VCaP (cell line): ENCODE results near the gene CTIF.

ENCODE experiments used
- H3K27ac ChIP-seq: fragments of 450-650 bp; 2 replicates; pipeline ENCODE4 v1.5.1; 2017
- TF ChIP-seq, protein P1 (sequence below): fragments of 450-650 bp; conservative IDR thresholded peaks from 2 replicates; pipeline ENCODE4 v1.5.1; 2017; ENCODE audit warnings: mild to moderate bottlenecking, moderate library complexity

The CTIF gene

DNA sequence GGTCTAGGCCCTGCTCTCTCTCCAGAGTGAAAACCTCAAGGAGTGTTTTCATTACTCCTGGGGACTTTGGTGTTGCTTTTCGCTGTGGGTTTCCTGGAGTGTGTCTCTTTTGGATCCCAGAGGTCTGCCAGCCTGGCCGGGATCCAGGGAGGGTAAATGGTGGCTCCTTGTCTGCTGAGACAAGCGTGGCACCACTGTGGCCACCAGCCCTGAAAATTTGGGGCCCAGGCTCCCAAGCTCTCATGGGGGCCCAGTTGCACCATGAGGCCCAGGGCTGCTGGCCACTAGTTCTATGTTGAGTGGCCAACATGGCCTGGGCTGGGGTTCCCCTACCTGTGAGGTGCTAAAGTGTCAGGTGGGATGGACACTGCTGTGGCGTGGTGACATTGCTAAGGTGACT is 144.8 kb downstream of the CTIF start:
- no peak overlapping the region for H3K27ac ChIP-seq
- TF ChIP-seq, protein P1, sequence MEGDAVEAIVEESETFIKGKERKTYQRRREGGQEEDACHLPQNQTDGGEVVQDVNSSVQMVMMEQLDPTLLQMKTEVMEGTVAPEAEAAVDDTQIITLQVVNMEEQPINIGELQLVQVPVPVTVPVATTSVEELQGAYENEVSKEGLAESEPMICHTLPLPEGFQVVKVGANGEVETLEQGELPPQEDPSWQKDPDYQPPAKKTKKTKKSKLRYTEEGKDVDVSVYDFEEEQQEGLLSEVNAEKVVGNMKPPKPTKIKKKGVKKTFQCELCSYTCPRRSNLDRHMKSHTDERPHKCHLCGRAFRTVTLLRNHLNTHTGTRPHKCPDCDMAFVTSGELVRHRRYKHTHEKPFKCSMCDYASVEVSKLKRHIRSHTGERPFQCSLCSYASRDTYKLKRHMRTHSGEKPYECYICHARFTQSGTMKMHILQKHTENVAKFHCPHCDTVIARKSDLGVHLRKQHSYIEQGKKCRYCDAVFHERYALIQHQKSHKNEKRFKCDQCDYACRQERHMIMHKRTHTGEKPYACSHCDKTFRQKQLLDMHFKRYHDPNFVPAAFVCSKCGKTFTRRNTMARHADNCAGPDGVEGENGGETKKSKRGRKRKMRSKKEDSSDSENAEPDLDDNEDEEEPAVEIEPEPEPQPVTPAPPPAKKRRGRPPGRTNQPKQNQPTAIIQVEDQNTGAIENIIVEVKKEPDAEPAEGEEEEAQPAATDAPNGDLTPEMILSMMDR: no peak

DNA sequence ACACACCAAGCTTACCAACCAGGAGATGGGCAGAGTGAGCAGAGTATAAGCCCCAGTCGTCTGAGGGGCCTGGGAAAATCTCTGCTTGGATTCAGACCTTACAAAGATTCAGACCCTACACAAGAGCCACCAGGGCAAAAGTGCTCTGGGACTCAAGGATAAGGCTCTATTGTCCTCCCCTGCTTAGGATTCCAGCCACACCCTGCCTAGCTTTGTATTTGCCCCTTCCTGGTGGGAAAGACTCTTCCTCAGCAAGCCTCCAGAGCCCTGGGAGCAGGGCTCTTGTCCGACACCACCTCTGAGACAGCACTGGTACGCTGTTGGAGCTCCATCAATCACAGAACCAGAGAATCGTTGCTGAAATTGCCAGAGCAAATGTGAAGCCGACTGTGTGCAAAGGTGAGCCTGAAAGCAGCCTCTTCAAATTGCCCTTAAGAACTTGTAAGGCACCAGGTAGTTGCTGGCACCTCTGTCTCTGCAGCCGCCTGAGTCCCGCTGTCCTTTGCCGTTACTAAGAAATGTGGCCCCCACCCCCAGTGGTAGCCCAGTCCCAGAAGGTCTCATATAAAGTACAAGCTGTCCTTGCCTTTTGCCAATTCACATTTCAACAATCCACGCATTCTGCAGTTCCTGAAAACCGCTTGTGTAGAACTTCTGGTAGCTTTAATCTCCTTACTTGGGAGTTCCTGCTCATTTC is 148.7 kb downstream of the CTIF start:
- no peak overlapping the region for H3K27ac ChIP-seq
- TF ChIP-seq, protein P1: no peak

DNA sequence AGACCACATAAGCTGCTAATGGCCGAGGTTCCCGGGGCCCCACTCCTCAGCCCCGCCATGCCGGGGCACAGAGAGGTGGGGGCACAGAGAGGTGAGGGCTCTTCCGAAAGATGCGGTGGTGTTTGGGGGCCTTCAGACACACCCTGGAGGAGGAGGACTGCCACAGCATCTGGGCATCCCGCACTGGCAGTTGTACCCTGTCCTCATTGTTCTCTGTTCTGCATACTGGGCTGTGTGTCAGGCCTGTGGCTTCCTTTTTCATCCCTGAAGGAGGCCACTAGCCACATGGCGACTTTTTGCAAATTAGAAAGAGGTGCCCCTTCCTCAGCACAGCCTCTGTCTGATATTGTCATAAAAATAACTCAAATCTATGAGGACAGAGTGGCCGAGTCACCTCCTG is 150.1 kb downstream of the CTIF start:
- TF ChIP-seq, protein P1: no peak
- no peak overlapping the region for H3K27ac ChIP-seq

DNA sequence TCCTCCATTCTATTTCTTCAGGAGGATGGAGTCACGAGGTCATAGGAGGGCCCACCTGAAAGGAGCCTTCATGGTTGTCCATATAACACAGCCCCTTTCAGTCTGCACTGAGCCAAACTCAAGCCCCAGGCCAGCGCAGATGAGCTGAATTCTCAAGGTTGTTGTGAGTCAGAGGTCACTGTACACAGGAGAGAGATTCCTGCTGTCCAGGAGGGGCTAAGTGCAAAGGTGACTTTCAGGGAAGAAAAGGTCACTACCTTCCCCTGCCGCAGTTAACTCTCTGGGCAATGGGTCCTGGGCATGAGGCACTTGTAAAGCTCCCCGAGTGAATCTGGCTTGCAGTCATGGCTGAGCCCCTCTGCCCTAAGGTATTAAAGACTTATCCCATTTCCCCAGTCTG is 150.7 kb downstream of the CTIF start:
- TF ChIP-seq, protein P1: no peak
- H3K27ac ChIP-seq: no peak overlapping the region

DNA sequence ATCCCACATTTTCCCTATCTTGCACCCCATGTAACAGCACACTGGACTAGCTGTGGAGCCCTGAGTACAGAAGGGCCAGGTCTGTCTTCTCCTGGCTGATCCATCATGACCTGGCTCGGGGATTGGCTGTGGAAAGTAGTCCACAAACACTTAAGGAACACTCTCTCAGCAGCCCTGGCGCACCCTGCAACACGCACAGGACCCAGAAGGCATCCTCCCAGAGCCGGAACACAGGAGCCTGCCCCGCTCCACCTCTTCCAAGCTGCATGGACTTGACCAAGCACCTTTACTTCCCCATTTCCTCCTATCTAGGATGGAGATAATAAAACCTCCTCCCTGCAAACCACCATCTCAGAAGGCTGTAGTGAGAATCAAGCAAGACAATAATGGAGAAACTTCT is 151.7 kb downstream of the CTIF start:
- TF ChIP-seq, protein P1: no peak
- no peak overlapping the region for H3K27ac ChIP-seq

DNA sequence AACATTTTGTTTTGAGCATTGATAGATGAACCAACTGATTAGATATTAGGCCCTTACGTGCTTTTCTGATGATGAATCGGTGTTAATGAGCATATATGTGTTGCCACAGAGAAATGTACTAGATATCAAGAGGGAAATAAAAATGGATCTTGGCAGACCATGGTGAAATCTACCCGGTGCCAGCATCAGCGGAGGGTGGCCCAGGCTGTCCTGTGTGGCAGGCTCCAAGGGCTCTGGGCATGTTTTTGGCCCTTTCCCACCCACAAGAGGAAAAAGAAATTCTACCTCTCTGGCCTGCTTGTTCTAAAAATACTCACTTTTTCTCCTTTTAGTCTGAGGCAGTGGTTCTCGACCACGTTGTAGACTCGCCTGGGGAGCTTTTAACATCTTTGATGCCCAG is 154.2 kb downstream of the CTIF start:
- H3K27ac ChIP-seq: no peak overlapping the region
- TF ChIP-seq, protein P1: no peak

DNA sequence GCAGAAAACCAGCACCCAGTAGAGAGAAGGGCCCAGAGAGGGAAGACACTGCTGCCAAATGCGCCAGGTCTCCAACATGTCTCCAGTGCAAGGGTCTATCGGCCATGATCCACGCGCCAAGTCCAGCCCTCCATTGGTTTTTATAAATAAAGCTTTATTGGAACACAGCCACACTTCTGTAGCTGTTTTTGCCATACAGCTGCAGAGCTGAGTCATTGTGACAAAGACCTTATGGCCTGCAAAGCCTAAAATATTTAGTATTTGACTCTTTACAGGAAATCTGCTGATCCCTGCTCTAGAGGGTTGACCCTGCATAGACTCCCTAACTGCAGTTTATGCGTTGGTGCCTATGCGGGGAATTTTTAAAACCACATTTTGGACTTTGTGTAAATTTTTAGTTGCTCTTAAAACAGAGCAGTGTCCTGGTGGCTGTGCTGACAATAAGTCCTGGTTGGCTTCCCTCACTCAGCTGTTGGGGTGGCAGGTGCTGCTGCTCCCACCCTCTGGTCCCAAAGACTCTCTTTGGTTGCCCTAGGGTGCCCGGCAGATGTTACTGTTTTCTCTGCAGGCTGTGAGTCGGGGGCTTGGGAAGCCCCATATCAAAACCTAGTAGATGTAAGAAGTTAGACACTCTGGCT is 154.9 kb downstream of the CTIF start:
- TF ChIP-seq, protein P1: no peak
- H3K27ac ChIP-seq: no peak overlapping the region
